Measurements from ENCODE around the gene MTFP1. TPM values are rescaled to one million over a fixed set of nuclear protein-coding genes. Genes with fewer than 3 reads are reported as not detected.

The MTFP1 gene
- total and polyA plus RNA-seq, 2 of the 4 experiments (the other 2 are of a cell fraction): 7.3 to 7.7 TPM

DNA sequence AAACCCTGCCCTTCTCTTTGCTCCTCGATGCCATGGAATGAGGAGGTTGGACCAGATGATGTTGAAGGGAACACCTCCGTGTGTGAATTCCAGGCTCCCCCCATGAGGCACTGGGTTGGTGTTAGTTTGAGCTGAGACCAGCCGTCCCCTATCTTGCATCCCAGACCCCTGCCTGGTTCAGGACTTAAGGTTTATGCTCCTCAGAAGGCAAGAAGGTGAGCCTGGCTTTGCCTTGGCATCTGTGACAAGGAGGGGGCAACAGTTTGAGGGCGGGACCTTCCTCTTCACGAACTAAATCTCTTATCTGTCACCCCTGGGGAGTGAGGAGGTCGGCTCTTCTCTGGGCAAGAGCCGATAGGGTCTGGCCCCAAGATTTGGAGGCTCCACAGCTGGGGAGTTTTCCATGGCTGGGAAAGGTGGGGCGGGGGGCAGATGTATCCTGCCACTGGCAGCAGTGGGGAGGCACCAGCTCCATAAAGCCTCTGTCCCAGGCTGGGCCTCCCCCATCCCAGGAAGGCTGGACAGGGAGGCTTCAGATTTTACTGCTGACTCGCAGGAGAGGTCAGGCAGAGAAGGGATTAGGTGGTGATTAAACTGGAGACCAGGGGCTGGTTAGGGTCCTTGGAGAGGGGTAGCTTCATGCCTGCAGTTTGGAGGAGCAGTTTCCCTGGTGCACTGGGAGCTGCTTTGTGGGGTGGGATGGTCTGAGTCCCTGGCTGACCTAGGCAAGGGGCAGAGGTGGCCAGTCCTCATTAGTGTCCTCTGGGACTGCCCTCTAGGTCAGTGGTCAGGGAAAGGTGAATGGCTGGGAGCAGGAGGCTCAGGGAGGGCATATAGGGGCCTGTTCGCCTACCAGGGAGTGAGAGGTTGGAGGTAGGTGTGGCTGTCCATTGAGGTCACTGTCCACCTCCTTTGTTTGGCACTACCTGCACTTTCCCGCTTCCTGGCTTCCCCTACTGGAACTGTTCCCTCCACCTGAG is 27.6 kb upstream of the MTFP1 start:
- H3K27ac ChIP-seq (ENCODE audit: insufficient read depth, low read length): peak overlapping the region; percentile 3; the same call in 1 of the 2 replicates
- H2AFZ ChIP-seq (replicated peaks; ENCODE audit: low read length, poor library complexity): peak overlapping the region; percentile 94
- ATAC-seq (ENCODE audit: low read depth): peak; percentile 6
- TF ChIP-seq, protein P1, sequence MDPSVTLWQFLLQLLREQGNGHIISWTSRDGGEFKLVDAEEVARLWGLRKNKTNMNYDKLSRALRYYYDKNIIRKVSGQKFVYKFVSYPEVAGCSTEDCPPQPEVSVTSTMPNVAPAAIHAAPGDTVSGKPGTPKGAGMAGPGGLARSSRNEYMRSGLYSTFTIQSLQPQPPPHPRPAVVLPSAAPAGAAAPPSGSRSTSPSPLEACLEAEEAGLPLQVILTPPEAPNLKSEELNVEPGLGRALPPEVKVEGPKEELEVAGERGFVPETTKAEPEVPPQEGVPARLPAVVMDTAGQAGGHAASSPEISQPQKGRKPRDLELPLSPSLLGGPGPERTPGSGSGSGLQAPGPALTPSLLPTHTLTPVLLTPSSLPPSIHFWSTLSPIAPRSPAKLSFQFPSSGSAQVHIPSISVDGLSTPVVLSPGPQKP (IDR thresholded peaks at IDR 0.05; ENCODE audit: borderline replicate concordance, low read depth, low read length): no peak
- TF ChIP-seq RFX5 (IDR thresholded peaks at IDR 0.05; ENCODE audit: low read depth, low read length) (no peak), CHD1 (IDR thresholded peaks at IDR 0.05; ENCODE audit: low read depth, low read length) (no peak), MAZ (IDR thresholded peaks at IDR 0.05; ENCODE audit: borderline replicate concordance, low read depth, low read length) (no peak), CEBPB (IDR thresholded peaks at IDR 0.05; ENCODE audit: low read depth, low read length) (no peak), BHLHE40 (IDR thresholded peaks at IDR 0.05; ENCODE audit: low read depth, low read length) (no peak), MXI1 (IDR thresholded peaks at IDR 0.05; ENCODE audit: borderline replicate concordance, low read depth, low read length) (no peak), SMC3 (IDR thresholded peaks at IDR 0.05; ENCODE audit: low read depth, low read length) (no peak), POLR2A (IDR thresholded peaks at IDR 0.05; ENCODE audit: low read depth, low read length) (no peak), NFE2L2 (IDR thresholded peaks at IDR 0.05; ENCODE audit: low read depth, low read length) (no peak), RAD21 (IDR thresholded peaks at IDR 0.05; ENCODE audit: low read length) (no peak), FOS (IDR thresholded peaks at IDR 0.05; ENCODE audit: low read depth, low read length) (no peak)
- TF ChIP-seq, protein P2, sequence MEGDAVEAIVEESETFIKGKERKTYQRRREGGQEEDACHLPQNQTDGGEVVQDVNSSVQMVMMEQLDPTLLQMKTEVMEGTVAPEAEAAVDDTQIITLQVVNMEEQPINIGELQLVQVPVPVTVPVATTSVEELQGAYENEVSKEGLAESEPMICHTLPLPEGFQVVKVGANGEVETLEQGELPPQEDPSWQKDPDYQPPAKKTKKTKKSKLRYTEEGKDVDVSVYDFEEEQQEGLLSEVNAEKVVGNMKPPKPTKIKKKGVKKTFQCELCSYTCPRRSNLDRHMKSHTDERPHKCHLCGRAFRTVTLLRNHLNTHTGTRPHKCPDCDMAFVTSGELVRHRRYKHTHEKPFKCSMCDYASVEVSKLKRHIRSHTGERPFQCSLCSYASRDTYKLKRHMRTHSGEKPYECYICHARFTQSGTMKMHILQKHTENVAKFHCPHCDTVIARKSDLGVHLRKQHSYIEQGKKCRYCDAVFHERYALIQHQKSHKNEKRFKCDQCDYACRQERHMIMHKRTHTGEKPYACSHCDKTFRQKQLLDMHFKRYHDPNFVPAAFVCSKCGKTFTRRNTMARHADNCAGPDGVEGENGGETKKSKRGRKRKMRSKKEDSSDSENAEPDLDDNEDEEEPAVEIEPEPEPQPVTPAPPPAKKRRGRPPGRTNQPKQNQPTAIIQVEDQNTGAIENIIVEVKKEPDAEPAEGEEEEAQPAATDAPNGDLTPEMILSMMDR (conservative IDR thresholded peaks at IDR 0.05; ENCODE audit: low read depth, low read length): no peak

More for the DNA sequence above, 27.6 kb upstream of the MTFP1 start:
- H2BK15ac ChIP-seq (ENCODE audit: low read depth, low read length): no peak overlapping the region
- peak overlapping the region; percentile 90 for H3K4me3 ChIP-seq (ENCODE audit: insufficient read depth, low read depth, low read length)
- H3K9ac ChIP-seq (ENCODE audit: low read depth, low read length): peak overlapping the region; percentile 84
- H3K18ac ChIP-seq (ENCODE audit: low read depth, low read length): no peak overlapping the region
- H3K9me3 ChIP-seq (ENCODE audit: control insufficient read depth, insufficient read depth, low read length): no peaks in the 10 kb centered on the region
- 40% methylated on average over 1 of the region's 11 CpGs; no CpG with 5 or more reads in 1 of the 2 experiments for WGBS, 2 experiments (ENCODE audit: extremely low coverage in 2 of 2, insufficient read length in 1 of 2)
- H2BK120ac ChIP-seq (ENCODE audit: low read depth, low read length): peak overlapping the region; percentile 52
- in situ Hi-C loops (cut with MboI; ENCODE audit: low sequenced_read_pairs): loop anchor here (10.0 kb wide), 2 partner anchors 87 to 293 kb away; no protein-coding TSS in a partner anchor
- intact Hi-C loops (cut with micrococcal nuclease): no loop called here
- H3K36me3 ChIP-seq (ENCODE audit: control insufficient read depth, insufficient read depth, low read length): peaks cover 2% of the 10 kb centered on the region; the same call in 1 of the 2 replicates
- H4K20me1 ChIP-seq (ENCODE audit: insufficient read depth, low read length): peaks cover 16% of the 10 kb centered on the region
- H3K4me2 ChIP-seq (ENCODE audit: low read depth, low read length): peak overlapping the region; percentile 94
- no TSS peak for BruUV-seq (replicated peaks)
- peak overlapping the region; percentile 89 for H2AK9ac ChIP-seq (replicated peaks; ENCODE audit: low read depth, low read length, poor library complexity)
- dilution Hi-C loops (cut with HindIII; ENCODE audit: low sequenced_read_pairs, unreplicated experiment): no loop called here
- H3K56ac ChIP-seq (ENCODE audit: extremely low read depth, insufficient read depth, low read length): 0 out of 2 replicates have a peak overlapping the region, but pooled peaks have one; percentile 57
- H3K4ac ChIP-seq (ENCODE audit: low read depth, low read length): peak overlapping the region; percentile 72
- DNase-seq: no peak
- H2BK20ac ChIP-seq (ENCODE audit: low read depth, low read length): peak overlapping the region; percentile 24; the same call in 1 of the 2 replicates
- peaks cover 14% of the 10 kb centered on the region for H3K4me1 ChIP-seq (ENCODE audit: control insufficient read depth, insufficient read depth, low read length)
- CTCF ChIA-PET: interaction anchor here (0.6 kb wide), 1 partner anchor 26 kb away, joined by 5 read pairs; no protein-coding TSS in a partner anchor
- no peaks in the 10 kb centered on the region for H3K27me3 ChIP-seq (ENCODE audit: control insufficient read depth, insufficient read depth, low read length)
- H4K91ac ChIP-seq (ENCODE audit: insufficient read depth, low read depth, low read length): peak overlapping the region; percentile 13
- peak overlapping the region; percentile 97 for H3K23ac ChIP-seq (ENCODE audit: low read depth, low read length)
- POLR2A ChIA-PET (ENCODE audit: unreplicated experiment): interaction anchor here (1.2 kb wide), 1 partner anchor 26 kb away, joined by 3 read pairs; no protein-coding TSS in a partner anchor
- peak overlapping the region; percentile 86 for H2AK5ac ChIP-seq (ENCODE audit: low read depth, low read length)
- H3K14ac ChIP-seq (replicated peaks; ENCODE audit: low read depth, low read length): peak overlapping the region; percentile 97
- peaks cover 13% of the 10 kb centered on the region for H3K9me1 ChIP-seq (ENCODE audit: insufficient read depth, low read length)
- H4K5ac ChIP-seq (ENCODE audit: low read depth, low read length): no peak overlapping the region
- peak overlapping the region; percentile 6 for H2BK5ac ChIP-seq (ENCODE audit: low read depth, low read length, poor library complexity, severe bottlenecking)
- H4K8ac ChIP-seq (ENCODE audit: low read depth in 2 of 2, low read length in 2 of 2): peak overlapping the region in 1 of 2 experiments; percentile 40; a peak in 1 of 4 replicates
- peaks cover 21 to 38% of the 10 kb centered on the region in 2 experiments for H3K79me1 ChIP-seq (ENCODE audit: low read depth in 1 of 2, low read length in 2 of 2)
